Measurements from ENCODE around the gene KIF1A. TPM values are rescaled to one million over a fixed set of nuclear protein-coding genes. Genes with fewer than 3 reads are reported as not detected.
"Not testable (repeated sequence)": the region's sequence is repeated elsewhere in the genome, so short reads cannot be mapped to it uniquely, and the experiment has no call there.

KIF1A gene
- total RNA-seq, 1 donor, result not detected

DNA sequence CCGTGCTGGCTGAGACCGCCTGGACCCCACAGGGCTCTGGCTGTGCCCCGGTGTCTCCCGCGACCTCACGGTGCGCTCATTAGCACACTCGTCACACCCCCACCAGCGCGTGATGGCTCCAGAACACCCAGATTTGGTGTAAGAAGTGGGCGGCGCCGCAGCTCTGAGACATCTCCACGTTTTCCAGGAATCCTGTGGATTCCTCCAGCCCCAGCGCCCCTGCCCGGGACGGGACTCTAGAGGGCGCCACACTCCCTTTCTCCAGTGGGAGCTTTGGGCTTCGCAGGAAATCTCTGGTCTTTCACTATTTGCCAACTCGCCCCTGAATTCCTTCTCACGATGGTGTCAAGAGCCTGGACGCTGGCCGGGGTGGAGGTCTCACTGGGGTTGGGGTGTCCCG is 144.7 kb downstream of the KIF1A start:
- not testable (repeated sequence) for H3K4me3 ChIP-seq (ENCODE audit: insufficient read depth, low read length); DNase-seq (ENCODE audit: insufficient read length, low spot score, missing footprints); H3K27ac ChIP-seq (ENCODE audit: low read depth, low read length); H3K36me3 ChIP-seq (ENCODE audit: insufficient read depth, low read length); H3K79me2 ChIP-seq (ENCODE audit: insufficient read depth, low read length); H3K4me1 ChIP-seq (ENCODE audit: insufficient read depth, low read length); H2AFZ ChIP-seq (ENCODE audit: low read length); H3K4me2 ChIP-seq (ENCODE audit: insufficient read depth, low read length); H4K20me1 ChIP-seq (ENCODE audit: insufficient read depth, low read length); H3K9me3 ChIP-seq (ENCODE audit: low read depth, low read length)
- peaks cover 11% of the 10 kb centered on the region for H3K27me3 ChIP-seq (ENCODE audit: insufficient read depth, low read length)

GRCh38 chr2:240674461-240675184 is 145.4 kb downstream of the KIF1A start:
- not testable (repeated sequence) for H3K27ac ChIP-seq (ENCODE audit: low read depth, low read length); H3K36me3 ChIP-seq (ENCODE audit: insufficient read depth, low read length); H4K20me1 ChIP-seq (ENCODE audit: insufficient read depth, low read length); H3K9me3 ChIP-seq (ENCODE audit: low read depth, low read length); H3K4me2 ChIP-seq (ENCODE audit: insufficient read depth, low read length); H3K4me1 ChIP-seq (ENCODE audit: insufficient read depth, low read length); H3K79me2 ChIP-seq (ENCODE audit: insufficient read depth, low read length); H3K4me3 ChIP-seq (ENCODE audit: insufficient read depth, low read length); H2AFZ ChIP-seq (ENCODE audit: low read length)
- H3K27me3 ChIP-seq (ENCODE audit: insufficient read depth, low read length), result peaks cover 18% of the 10 kb centered on the region
- peak; percentile 22 for DNase-seq (ENCODE audit: insufficient read length, low spot score, missing footprints)

GRCh38 chr2:240672701-240673190 is 147.3 kb downstream of the KIF1A start:
- Histone ChIP-seq H3K4me2 (ENCODE audit: insufficient read depth, low read length) (no peak overlapping the region), H3K9me3 (ENCODE audit: low read depth, low read length) (no peaks in the 10 kb centered on the region), H4K20me1 (ENCODE audit: insufficient read depth, low read length) (no peaks in the 10 kb centered on the region), H3K27me3 (ENCODE audit: insufficient read depth, low read length) (peaks cover 22% of the 10 kb centered on the region), H3K27ac (ENCODE audit: low read depth, low read length) (no peak overlapping the region), H3K36me3 (ENCODE audit: insufficient read depth, low read length) (no peaks in the 10 kb centered on the region), H3K4me3 (ENCODE audit: insufficient read depth, low read length) (no peak overlapping the region), H3K4me1 (ENCODE audit: insufficient read depth, low read length) (no peaks in the 10 kb centered on the region), H2AFZ (ENCODE audit: low read length) (no peak overlapping the region), H3K79me2 (ENCODE audit: insufficient read depth, low read length) (no peaks in the 10 kb centered on the region)
- peak; percentile 80 for DNase-seq (ENCODE audit: insufficient read length, low spot score, missing footprints)
- no peak for TF ChIP-seq CTCF (IDR thresholded peaks at IDR 0.05; ENCODE audit: extremely low read depth, low read depth, low read length)

DNA sequence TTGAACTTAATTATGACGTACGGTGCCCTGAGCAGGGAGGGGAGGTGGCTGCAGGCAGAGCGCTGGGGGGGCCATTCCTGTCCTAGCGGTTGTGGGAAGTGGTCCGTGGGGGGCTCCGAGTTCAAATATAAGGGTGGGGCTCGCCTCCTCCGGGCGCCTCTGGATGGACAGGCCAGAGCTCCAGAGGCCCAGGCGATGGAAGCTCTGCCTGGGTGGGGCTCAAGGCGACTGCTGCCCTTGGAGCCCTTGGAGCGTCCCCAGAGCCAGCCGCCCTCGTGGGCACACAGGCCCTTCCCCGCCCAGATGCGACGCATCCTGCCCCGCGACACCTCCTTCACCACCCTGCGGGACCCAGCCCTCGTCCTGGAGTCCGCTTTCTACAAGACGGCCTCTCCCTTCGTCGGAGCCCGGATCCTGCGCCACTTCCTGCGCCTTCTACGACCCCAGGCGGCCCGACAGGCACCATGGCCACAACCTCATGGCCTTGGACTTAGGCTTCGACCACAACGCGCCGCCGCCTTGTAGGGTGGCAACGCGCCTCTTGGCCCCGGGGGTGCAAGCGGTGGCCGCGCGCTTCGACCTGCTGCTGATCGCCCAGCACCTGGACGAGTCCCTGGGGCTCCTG is 147.8 kb downstream of the KIF1A start:
- Histone ChIP-seq H3K4me1 (ENCODE audit: insufficient read depth, low read length) (no peaks in the 10 kb centered on the region), H3K9me3 (ENCODE audit: low read depth, low read length) (no peaks in the 10 kb centered on the region), H2AFZ (ENCODE audit: low read length) (no peak overlapping the region), H3K79me2 (ENCODE audit: insufficient read depth, low read length) (no peaks in the 10 kb centered on the region), H3K4me2 (ENCODE audit: insufficient read depth, low read length) (no peak overlapping the region), H4K20me1 (ENCODE audit: insufficient read depth, low read length) (no peaks in the 10 kb centered on the region), H3K4me3 (ENCODE audit: insufficient read depth, low read length) (no peak overlapping the region), H3K27ac (ENCODE audit: low read depth, low read length) (no peak overlapping the region), H3K27me3 (ENCODE audit: insufficient read depth, low read length) (peaks cover 27% of the 10 kb centered on the region), H3K36me3 (ENCODE audit: insufficient read depth, low read length) (no peaks in the 10 kb centered on the region)
- peak; percentile 53 for DNase-seq (ENCODE audit: insufficient read length, low spot score, missing footprints)
- no peak for TF ChIP-seq CTCF (IDR thresholded peaks at IDR 0.05; ENCODE audit: extremely low read depth, low read depth, low read length)

DNA sequence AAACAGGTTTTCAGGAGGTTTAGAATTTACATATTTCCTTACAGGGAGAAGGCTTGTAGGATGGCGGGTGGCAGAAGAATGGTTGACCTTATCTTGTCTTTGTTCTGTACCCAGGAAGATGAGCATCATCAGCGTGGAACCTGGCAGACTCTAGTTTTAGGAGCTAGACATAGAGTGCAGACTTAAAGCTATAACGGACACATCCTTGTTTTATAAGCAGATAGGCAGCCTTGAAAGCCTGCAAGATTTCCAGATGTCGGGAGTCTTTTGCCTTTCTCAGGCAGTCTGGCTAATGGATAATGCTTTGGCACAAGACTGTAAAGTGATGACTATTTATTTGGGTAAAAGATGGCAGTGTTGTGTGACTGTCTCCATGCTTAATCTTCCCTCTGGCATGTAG is 149.1 kb downstream of the KIF1A start:
- Histone ChIP-seq H3K27ac (ENCODE audit: low read depth, low read length) (no peak overlapping the region), H3K79me2 (ENCODE audit: insufficient read depth, low read length) (no peaks in the 10 kb centered on the region), H3K4me3 (ENCODE audit: insufficient read depth, low read length) (no peak overlapping the region), H3K9me3 (ENCODE audit: low read depth, low read length) (no peaks in the 10 kb centered on the region), H3K4me1 (ENCODE audit: insufficient read depth, low read length) (no peaks in the 10 kb centered on the region), H2AFZ (ENCODE audit: low read length) (no peak overlapping the region), H3K4me2 (ENCODE audit: insufficient read depth, low read length) (no peak overlapping the region), H3K27me3 (ENCODE audit: insufficient read depth, low read length) (peaks cover 40% of the 10 kb centered on the region), H3K36me3 (ENCODE audit: insufficient read depth, low read length) (no peaks in the 10 kb centered on the region), H4K20me1 (ENCODE audit: insufficient read depth, low read length) (no peaks in the 10 kb centered on the region)
- TF ChIP-seq CTCF (IDR thresholded peaks at IDR 0.05; ENCODE audit: extremely low read depth, low read depth, low read length), result no peak
- peak; percentile 21 for DNase-seq (ENCODE audit: insufficient read length, low spot score, missing footprints)

All from osteoblast (primary cell).